ENCODE results near the gene NRN1L. TPM values are rescaled to one million over a fixed set of nuclear protein-coding genes. Genes with fewer than 3 reads are reported as not detected.

Gene NRN1L
- total RNA-seq, 1 donor from 2014 or later: 0.49 TPM

DNA sequence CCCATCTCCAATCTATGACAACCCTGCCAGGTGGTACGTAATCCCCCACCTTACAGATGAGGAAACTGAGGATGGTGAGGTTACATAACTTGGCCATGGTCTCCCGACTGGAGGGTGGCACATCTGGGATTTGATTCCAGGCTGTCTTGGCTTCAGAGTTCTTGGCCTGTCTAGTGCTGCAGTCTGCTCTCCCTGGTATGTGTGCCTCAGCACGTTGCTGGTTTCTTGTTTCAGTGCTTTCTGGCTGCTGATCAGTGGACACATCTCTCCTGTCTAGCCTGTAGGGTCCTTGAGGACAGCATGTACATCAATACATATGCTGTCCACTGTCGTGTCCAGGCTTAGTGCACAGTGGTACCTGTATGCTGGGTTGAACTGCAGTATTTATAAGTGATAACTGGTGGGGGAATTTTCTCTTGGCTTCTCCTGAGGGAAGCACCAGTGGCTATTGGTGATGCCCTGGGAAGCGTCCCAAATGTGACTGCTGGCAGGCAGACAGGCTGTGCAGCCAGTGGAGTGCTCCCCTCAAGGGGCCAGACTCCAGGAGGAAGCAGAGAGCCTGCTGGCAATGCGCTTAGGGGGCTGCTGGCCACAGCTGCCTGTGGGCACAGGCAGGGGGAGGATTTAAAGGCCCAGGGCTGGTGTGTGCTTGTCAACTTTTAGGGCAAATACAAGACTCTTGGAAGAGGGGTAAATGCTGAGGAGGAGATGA, 32.6 kb downstream of the NRN1L start:
- Histone ChIP-seq H3K27ac (replicated peaks) (peak overlapping the region; percentile 76), H3K4me1 (peaks cover 78% of the 10 kb centered on the region), H3K36me3 (peaks cover 7% of the 10 kb centered on the region), H3K9me3 (replicated peaks) (no peaks in the 10 kb centered on the region), H3K4me3 (no peak overlapping the region), H3K27me3 (ENCODE audit: low read depth) (no peaks in the 10 kb centered on the region)
- DNase-seq: peak; percentile 55
- TF ChIP-seq, protein P1, sequence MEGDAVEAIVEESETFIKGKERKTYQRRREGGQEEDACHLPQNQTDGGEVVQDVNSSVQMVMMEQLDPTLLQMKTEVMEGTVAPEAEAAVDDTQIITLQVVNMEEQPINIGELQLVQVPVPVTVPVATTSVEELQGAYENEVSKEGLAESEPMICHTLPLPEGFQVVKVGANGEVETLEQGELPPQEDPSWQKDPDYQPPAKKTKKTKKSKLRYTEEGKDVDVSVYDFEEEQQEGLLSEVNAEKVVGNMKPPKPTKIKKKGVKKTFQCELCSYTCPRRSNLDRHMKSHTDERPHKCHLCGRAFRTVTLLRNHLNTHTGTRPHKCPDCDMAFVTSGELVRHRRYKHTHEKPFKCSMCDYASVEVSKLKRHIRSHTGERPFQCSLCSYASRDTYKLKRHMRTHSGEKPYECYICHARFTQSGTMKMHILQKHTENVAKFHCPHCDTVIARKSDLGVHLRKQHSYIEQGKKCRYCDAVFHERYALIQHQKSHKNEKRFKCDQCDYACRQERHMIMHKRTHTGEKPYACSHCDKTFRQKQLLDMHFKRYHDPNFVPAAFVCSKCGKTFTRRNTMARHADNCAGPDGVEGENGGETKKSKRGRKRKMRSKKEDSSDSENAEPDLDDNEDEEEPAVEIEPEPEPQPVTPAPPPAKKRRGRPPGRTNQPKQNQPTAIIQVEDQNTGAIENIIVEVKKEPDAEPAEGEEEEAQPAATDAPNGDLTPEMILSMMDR (IDR thresholded peaks at IDR 0.05; ENCODE audit: borderline replicate concordance): no peak
- intact Hi-C loops (cut with micrococcal nuclease): no loop called here

- peak overlapping the region; percentile 76 for H3K27ac ChIP-seq (replicated peaks)
These were observed 33.2 kb downstream of the NRN1L start for GRCh38 chr16:67917852-67918236.

GRCh38 chr16:67919622-67920221, 35.0 kb downstream of the NRN1L start:
- Histone ChIP-seq H3K36me3 (peaks cover 7% of the 10 kb centered on the region), H3K27ac (replicated peaks) (no peak overlapping the region), H3K9me3 (replicated peaks) (no peaks in the 10 kb centered on the region), H3K27me3 (ENCODE audit: low read depth) (no peaks in the 10 kb centered on the region), H3K4me3 (no peak overlapping the region), H3K4me1 (peaks cover 98% of the 10 kb centered on the region)
- DNase-seq: no peak
- TF ChIP-seq, protein P1 (IDR thresholded peaks at IDR 0.05; ENCODE audit: borderline replicate concordance): peak; percentile 44
- intact Hi-C loops (cut with micrococcal nuclease): no loop called here

More at GRCh38 chr16:67917852-67918236, 33.2 kb downstream of the NRN1L start:
- DNase-seq: no peak
- Histone ChIP-seq H3K27me3 (ENCODE audit: low read depth) (no peaks in the 10 kb centered on the region), H3K4me3 (no peak overlapping the region), H3K9me3 (replicated peaks) (no peaks in the 10 kb centered on the region), H3K36me3 (peaks cover 7% of the 10 kb centered on the region), H3K4me1 (peaks cover 83% of the 10 kb centered on the region)
- TF ChIP-seq, protein P1 (IDR thresholded peaks at IDR 0.05; ENCODE audit: borderline replicate concordance): no peak
- intact Hi-C loops (cut with micrococcal nuclease): no loop called here

- H3K27me3 ChIP-seq (ENCODE audit: low read depth): no peaks in the 10 kb centered on the region
- no peak for DNase-seq
- intact Hi-C loops (cut with micrococcal nuclease): no loop called here
- no peak overlapping the region for H3K27ac ChIP-seq (replicated peaks)
- H3K4me1 ChIP-seq: peaks cover 98% of the 10 kb centered on the region
- H3K4me3 ChIP-seq: no peak overlapping the region
- H3K9me3 ChIP-seq (replicated peaks): no peaks in the 10 kb centered on the region
- TF ChIP-seq, protein P1 (IDR thresholded peaks at IDR 0.05; ENCODE audit: borderline replicate concordance): no peak
- H3K36me3 ChIP-seq: peaks cover 2% of the 10 kb centered on the region
These were observed 37.5 kb downstream of the NRN1L start for GRCh38 chr16:67922221-67922620.

DNA sequence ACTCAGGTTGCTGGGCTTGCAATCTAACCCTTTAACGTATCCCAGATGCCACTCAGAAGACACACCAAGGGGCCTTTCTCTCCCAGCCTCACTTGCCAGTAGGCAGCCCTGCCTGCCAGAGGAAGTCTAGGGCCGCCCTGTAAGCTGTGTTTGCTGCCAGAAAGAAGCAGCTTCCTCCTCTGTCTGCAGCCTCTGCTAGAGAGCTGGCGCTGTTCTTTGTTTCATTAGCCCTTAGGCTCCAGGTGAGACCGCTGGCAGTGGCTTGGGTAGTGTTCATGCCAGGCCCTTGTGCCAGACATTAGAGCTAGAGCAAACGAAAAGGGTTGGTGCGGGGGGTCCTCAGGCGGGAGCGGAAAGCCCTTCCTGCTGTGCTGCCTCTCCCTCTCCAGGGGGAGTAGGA, 38.1 kb downstream of the NRN1L start:
- no peak overlapping the region for H3K4me3 ChIP-seq
- H3K9me3 ChIP-seq (replicated peaks): no peaks in the 10 kb centered on the region
- no peak overlapping the region for H3K27ac ChIP-seq (replicated peaks)
- no peak for DNase-seq
- intact Hi-C loops (cut with micrococcal nuclease): no loop called here
- H3K36me3 ChIP-seq: peaks cover 7% of the 10 kb centered on the region
- no peaks in the 10 kb centered on the region for H3K27me3 ChIP-seq (ENCODE audit: low read depth)
- peaks cover 92% of the 10 kb centered on the region for H3K4me1 ChIP-seq
- TF ChIP-seq, protein P1 (IDR thresholded peaks at IDR 0.05; ENCODE audit: borderline replicate concordance): no peak

All from left ventricle myocardium inferior (tissue), 1 donor.